GM12891 (cell line): Measurements from ENCODE around the gene IRF3.

Experiments used
- POLR2A ChIP-seq: IDR thresholded peaks from 2 replicates; pipeline ENCODE4 v1.6.1; 2011; ENCODE audit warnings: low read depth, low read length, control low read depth
- POLR2AphosphoS5 ChIP-seq: IDR thresholded peaks from 2 replicates; pipeline ENCODE4 v1.6.1; 2011; ENCODE audit warnings: low read depth, low read length, control low read depth
- POU2F2 ChIP-seq: IDR thresholded peaks from 2 replicates; pipeline ENCODE4 v1.6.1; 2011; ENCODE audit warnings: low read depth, mild to moderate bottlenecking, control low read depth, low read length, moderate library complexity
- SPI1 ChIP-seq: IDR thresholded peaks from 2 replicates; pipeline ENCODE4 v1.6.1; 2011; ENCODE audit warnings: low read depth, low read length, control low read depth
- TAF1 ChIP-seq: IDR thresholded peaks from 2 replicates; pipeline ENCODE4 v1.6.1; 2011; ENCODE audit warnings: low read depth, low read length, control low read depth

- TF ChIP-seq POLR2A: no peak
- no peak for TF ChIP-seq POU2F2
- TF ChIP-seq TAF1: no peak
- TF ChIP-seq POLR2AphosphoS5: no peak
- TF ChIP-seq SPI1: no peak
These were observed 26.5 kb upstream of the IRF3 start for GRCh38 chr19:49692147-49692506.
